ENCODE data around the gene STXBP3. TPM values are rescaled to one million over a fixed set of nuclear protein-coding genes. Genes with fewer than 3 reads are reported as not detected.

The STXBP3 gene
- total and polyA plus RNA-seq, 2 donors (not counting 1 experiment from before 2014, with no cell fraction given): 13.3 to 78.1 TPM

DNA sequence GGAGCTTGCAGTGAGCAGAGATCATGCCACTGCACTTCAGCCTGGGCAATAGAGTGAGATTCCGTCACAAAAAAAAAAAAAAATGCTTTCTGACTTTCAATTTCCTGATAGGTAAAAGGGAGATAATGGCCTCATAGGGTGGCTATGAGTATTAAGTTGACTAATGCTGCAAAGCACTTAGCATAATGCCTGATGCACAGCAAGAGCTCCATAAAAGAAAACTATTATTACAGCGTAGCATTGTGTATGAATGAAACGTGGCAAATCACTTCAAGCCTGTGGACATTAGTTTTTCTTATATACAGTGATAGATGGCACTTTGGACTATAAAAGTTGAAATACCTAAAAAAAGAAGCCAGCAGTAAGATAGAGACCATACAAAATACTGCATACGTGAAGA is 17.0 kb upstream of the STXBP3 start:
- Histone ChIP-seq H3K9ac (ENCODE audit: low read length) (no peak overlapping the region), H3K4me3 (ENCODE audit: control extremely low read depth in 1 of 5, extremely low read depth in 1 of 5, insufficient read depth in 1 of 5, low read depth in 2 of 5, low read length in 4 of 5) (no peak overlapping the region), H2AFZ (ENCODE audit: insufficient read depth, low read depth, low read length, poor library complexity, severe bottlenecking) (no peak overlapping the region), H3K36me3 (replicated peaks in 1 of 2; ENCODE audit: control extremely low read depth in 1 of 2, control insufficient read depth in 1 of 2, extremely low read depth in 1 of 2, insufficient read depth in 2 of 2, low read length in 1 of 2) (no peaks in the 10 kb centered on the region), H3K4me1 (ENCODE audit: control insufficient read depth in 2 of 2, insufficient read depth in 2 of 2, low read length in 2 of 2) (no peaks in the 10 kb centered on the region), H3K27ac (ENCODE audit: low read length in 2 of 2) (no peak overlapping the region), H3K4me2 (replicated peaks; ENCODE audit: low read depth, low read length, poor library complexity, severe bottlenecking) (no peak overlapping the region), H3K9me3 (ENCODE audit: control extremely low read depth in 1 of 3, control insufficient read depth in 2 of 3, insufficient read depth in 1 of 3, low read length in 2 of 3) (no peaks in the 10 kb centered on the region), H3K79me2 (ENCODE audit: control insufficient read depth, insufficient read depth, low read length) (no peaks in the 10 kb centered on the region), H4K20me1 (ENCODE audit: control insufficient read depth, insufficient read depth, low read length, poor library complexity, severe bottlenecking) (no peaks in the 10 kb centered on the region), H3K27me3 (replicated peaks in 1 of 4; ENCODE audit: control extremely low read depth in 1 of 4, control insufficient read depth in 3 of 4, insufficient read depth in 4 of 4, low read length in 3 of 4) (no peaks in the 10 kb centered on the region)
- no CpG with 5 or more reads among the region's 4 CpGs for WGBS (ENCODE audit: insufficient coverage)
- DNase-seq: no peak
- H3K9me3 Mint-ChIP-seq (ENCODE audit: insufficient read depth): no peaks in the 10 kb centered on the region
- H3K4me1 Mint-ChIP-seq: no peaks in the 10 kb centered on the region
- no peak overlapping the region for H3K4me3 Mint-ChIP-seq
- TF ChIP-seq, protein P1, sequence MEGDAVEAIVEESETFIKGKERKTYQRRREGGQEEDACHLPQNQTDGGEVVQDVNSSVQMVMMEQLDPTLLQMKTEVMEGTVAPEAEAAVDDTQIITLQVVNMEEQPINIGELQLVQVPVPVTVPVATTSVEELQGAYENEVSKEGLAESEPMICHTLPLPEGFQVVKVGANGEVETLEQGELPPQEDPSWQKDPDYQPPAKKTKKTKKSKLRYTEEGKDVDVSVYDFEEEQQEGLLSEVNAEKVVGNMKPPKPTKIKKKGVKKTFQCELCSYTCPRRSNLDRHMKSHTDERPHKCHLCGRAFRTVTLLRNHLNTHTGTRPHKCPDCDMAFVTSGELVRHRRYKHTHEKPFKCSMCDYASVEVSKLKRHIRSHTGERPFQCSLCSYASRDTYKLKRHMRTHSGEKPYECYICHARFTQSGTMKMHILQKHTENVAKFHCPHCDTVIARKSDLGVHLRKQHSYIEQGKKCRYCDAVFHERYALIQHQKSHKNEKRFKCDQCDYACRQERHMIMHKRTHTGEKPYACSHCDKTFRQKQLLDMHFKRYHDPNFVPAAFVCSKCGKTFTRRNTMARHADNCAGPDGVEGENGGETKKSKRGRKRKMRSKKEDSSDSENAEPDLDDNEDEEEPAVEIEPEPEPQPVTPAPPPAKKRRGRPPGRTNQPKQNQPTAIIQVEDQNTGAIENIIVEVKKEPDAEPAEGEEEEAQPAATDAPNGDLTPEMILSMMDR (IDR thresholded peaks at IDR 0.05): no peak
- no peak for TF ChIP-seq EZH2 (IDR thresholded peaks at IDR 0.05; ENCODE audit: borderline replicate concordance, insufficient read depth, low read depth, low read length, poor library complexity, severe bottlenecking)
- intact Hi-C loops (cut with micrococcal nuclease): no loop called here
- ATAC-seq (ENCODE audit: low read depth): no peak
- CTCF ChIA-PET: no interaction called here
- H3K27ac Mint-ChIP-seq: no peak overlapping the region
- POLR2A ChIA-PET: no interaction called here
- peaks cover 21% of the 10 kb centered on the region for H3K27me3 Mint-ChIP-seq

DNA sequence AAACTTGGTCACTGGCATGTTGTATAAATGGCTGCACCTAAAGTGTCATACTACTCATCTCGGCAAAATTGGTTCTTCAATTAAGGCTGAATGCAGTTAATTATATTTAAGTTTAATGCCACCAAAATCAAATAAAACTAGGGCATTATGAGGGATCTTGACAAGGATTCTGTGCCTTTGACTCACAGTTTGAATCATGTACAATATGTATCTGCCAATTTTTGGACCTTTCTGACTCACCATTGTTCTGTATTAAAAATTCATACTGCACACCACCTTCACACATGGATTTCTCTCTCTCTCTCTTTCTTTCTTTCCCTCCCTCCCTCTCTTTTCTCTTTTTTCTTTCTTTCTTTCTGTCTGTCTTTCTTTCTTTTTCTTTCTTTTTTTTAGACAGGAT is 14.1 kb upstream of the STXBP3 start:
- Mint-ChIP-seq H3K27me3 (peaks cover 23% of the 10 kb centered on the region), H3K9me3 (ENCODE audit: insufficient read depth) (no peaks in the 10 kb centered on the region), H3K4me1 (no peaks in the 10 kb centered on the region), H3K4me3 (no peak overlapping the region), H3K27ac (no peak overlapping the region)
- H3K9ac ChIP-seq (ENCODE audit: low read length): no peak overlapping the region
- no peaks in the 10 kb centered on the region for H3K27me3 ChIP-seq (replicated peaks in 1 of 4; ENCODE audit: control extremely low read depth in 1 of 4, control insufficient read depth in 3 of 4, insufficient read depth in 4 of 4, low read length in 3 of 4)
- no CpG with 5 or more reads among the region's 1 CpG for WGBS (ENCODE audit: insufficient coverage)
- no peak for DNase-seq
- intact Hi-C loops (cut with micrococcal nuclease): no loop called here
- TF ChIP-seq EZH2 (IDR thresholded peaks at IDR 0.05; ENCODE audit: borderline replicate concordance, insufficient read depth, low read depth, low read length, poor library complexity, severe bottlenecking): no peak
- TF ChIP-seq, protein P1 (IDR thresholded peaks at IDR 0.05): no peak
- POLR2A ChIA-PET: no interaction called here
- H3K27ac ChIP-seq (ENCODE audit: low read length in 2 of 2): no peak overlapping the region
- CTCF ChIA-PET: no interaction called here
- no peaks in the 10 kb centered on the region for H3K36me3 ChIP-seq (replicated peaks in 1 of 2; ENCODE audit: control extremely low read depth in 1 of 2, control insufficient read depth in 1 of 2, extremely low read depth in 1 of 2, insufficient read depth in 2 of 2, low read length in 1 of 2)
- no peaks in the 10 kb centered on the region for H4K20me1 ChIP-seq (ENCODE audit: control insufficient read depth, insufficient read depth, low read length, poor library complexity, severe bottlenecking)
- ATAC-seq (ENCODE audit: low read depth): no peak
- H3K4me3 ChIP-seq (ENCODE audit: control extremely low read depth in 1 of 5, extremely low read depth in 1 of 5, insufficient read depth in 1 of 5, low read depth in 2 of 5, low read length in 4 of 5): no peak overlapping the region
- H3K4me2 ChIP-seq (replicated peaks; ENCODE audit: low read depth, low read length, poor library complexity, severe bottlenecking): no peak overlapping the region
- H3K9me3 ChIP-seq (ENCODE audit: control extremely low read depth in 1 of 3, control insufficient read depth in 2 of 3, insufficient read depth in 1 of 3, low read length in 2 of 3): no peaks in the 10 kb centered on the region
- no peak overlapping the region for H2AFZ ChIP-seq (ENCODE audit: insufficient read depth, low read depth, low read length, poor library complexity, severe bottlenecking)
- no peaks in the 10 kb centered on the region for H3K79me2 ChIP-seq (ENCODE audit: control insufficient read depth, insufficient read depth, low read length)
- H3K4me1 ChIP-seq (ENCODE audit: control insufficient read depth in 2 of 2, insufficient read depth in 2 of 2, low read length in 2 of 2): no peaks in the 10 kb centered on the region

Data from B cell (primary cell).